GM12892 (cell line): ENCODE measurements around the gene PLAC1.

Source experiments
- POLR2A ChIP-seq: IDR thresholded peaks from 2 replicates; pipeline ENCODE4 v1.6.1; 2011; ENCODE audit warnings: low read depth, low read length, control low read depth
- POLR2AphosphoS5 ChIP-seq: IDR thresholded peaks from 2 replicates; pipeline ENCODE4 v1.6.1; 2011; ENCODE audit warnings: low read depth, low read length, control low read depth
- TAF1 ChIP-seq: IDR thresholded peaks from 2 replicates; pipeline ENCODE4 v1.6.1; 2011; ENCODE audit warnings: low read depth, mild to moderate bottlenecking, control low read depth, low read length, borderline replicate concordance

GRCh38 chrX:134529481-134529880 is 128.8 kb downstream of the PLAC1 start:
- TF ChIP-seq POLR2AphosphoS5 = no peak
- no peak for TF ChIP-seq TAF1
- TF ChIP-seq POLR2A = no peak
